OCI-M1 (cell line): ENCODE measurements around the gene FMO3.
A peak's percentile ranks its signal among the peaks of the same experiment; 100 is the strongest.

Experiments
- DNase-seq: peaks from one replicate; lab custom pipeline; 2025; lab: John Stamatoyannopoulos, UW

FMO3 gene

DNA sequence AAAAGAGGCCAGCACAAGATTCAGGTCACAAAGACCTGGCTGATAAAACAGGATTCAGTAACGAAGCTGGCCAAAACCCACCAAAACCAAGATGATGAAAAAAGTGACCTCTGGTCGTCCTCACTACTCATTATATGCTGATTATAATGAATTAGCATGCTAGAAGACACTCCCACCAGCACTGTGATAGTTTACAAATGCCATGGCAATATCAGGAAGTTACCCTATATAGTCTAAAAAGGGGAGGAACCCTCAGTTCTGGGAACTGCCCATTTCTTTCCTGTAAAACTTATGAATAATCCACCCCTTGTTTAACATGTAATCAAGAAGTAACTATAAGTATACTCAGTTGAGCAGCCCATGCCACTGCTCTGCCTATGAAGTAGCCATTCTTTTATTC is 68.4 kb downstream of the FMO3 start:
- DNase-seq, result peak; percentile 8

- no peak for DNase-seq
These were observed 69.5 kb downstream of the FMO3 start for GRCh38 chr1:171160211-171160610.

GRCh38 chr1:171160639-171161354 is 70.1 kb downstream of the FMO3 start:
- DNase-seq, result no peak

GRCh38 chr1:171161431-171161830 is 70.7 kb downstream of the FMO3 start:
- DNase-seq, result no peak

- DNase-seq, result no peak
These were observed 75.7 kb downstream of the FMO3 start for GRCh38 chr1:171166361-171166760.
